ENCODE results near the gene CPZ. TPM values are rescaled to one million over a fixed set of nuclear protein-coding genes. Genes with fewer than 3 reads are reported as not detected.

The CPZ gene
- polyA plus RNA-seq, 3 donors: not detected

GRCh38 chr4:8666581-8666980, 74.0 kb downstream of the CPZ start:
- no peak overlapping the region for H3K4me2 ChIP-seq (replicated peaks; ENCODE audit: extremely low read depth, low read length, poor library complexity, severe bottlenecking)
- WGBS (ENCODE audit: insufficient coverage): no CpG with 5 or more reads among the region's 6 CpGs
- Mint-ChIP-seq H3K4me3 (no peak overlapping the region), H3K27ac (no peak overlapping the region), H3K36me3 (no peaks in the 10 kb centered on the region), H3K27me3 (ENCODE audit: low read depth in 3 of 3) (peaks cover 2 to 9% (median 5%) of the 10 kb centered on the region in 3 donors), H3K4me1 (no peaks in the 10 kb centered on the region), H3K9me3 (no peaks in the 10 kb centered on the region)
- no peaks in the 10 kb centered on the region for H3K79me2 ChIP-seq (ENCODE audit: insufficient read depth, low read length)
- H3K36me3 ChIP-seq (replicated peaks in 1 of 2; ENCODE audit: control insufficient read depth in 1 of 2, insufficient read depth in 2 of 2, low read length in 2 of 2): no peaks in the 10 kb centered on the region
- no peak overlapping the region for H2AFZ ChIP-seq (ENCODE audit: insufficient read depth, low read depth, low read length, poor library complexity, severe bottlenecking)
- H3K27ac ChIP-seq (ENCODE audit: low read depth in 1 of 2, low read length in 2 of 2): no peak overlapping the region
- H3K4me1 ChIP-seq (ENCODE audit: control insufficient read depth in 1 of 2, insufficient read depth in 2 of 2, low read length in 2 of 2): no peaks in the 10 kb centered on the region
- no peak for TF ChIP-seq CTCF (IDR thresholded peaks at IDR 0.05)
- intact Hi-C loops (cut with micrococcal nuclease): no loop called here
- H4K20me1 ChIP-seq (ENCODE audit: insufficient read depth, low read length): no peaks in the 10 kb centered on the region
- no peaks in the 10 kb centered on the region for H3K27me3 ChIP-seq (ENCODE audit: control insufficient read depth in 2 of 2, insufficient read depth in 2 of 2, low read length in 2 of 2)
- H3K9ac ChIP-seq (ENCODE audit: insufficient read depth, low read length, poor library complexity, severe bottlenecking): no peak overlapping the region
- H3K4me3 ChIP-seq (replicated peaks in 1 of 3; ENCODE audit: low read depth in 2 of 3, low read length in 3 of 3): no peak overlapping the region
- no peaks in the 10 kb centered on the region for H3K9me3 ChIP-seq (replicated peaks in 1 of 2; ENCODE audit: control insufficient read depth in 1 of 2, insufficient read depth in 1 of 2, low read length in 2 of 2)
- DNase-seq: no peak

Other genes starting within 250 kb of the CPZ start
- 10 to 100 TPM in 2 of 3 donors, 1 to 10 TPM in 1; 3.8 to 16.8 (median 13.3) TPM for gene ACOX3, start 152.0 kb upstream of the CPZ start, polyA plus RNA-seq
- gene TRMT44, start 152.0 kb upstream of the CPZ start, polyA plus RNA-seq: 1 to 10 TPM; 4.9 to 7.5 (median 6.6) TPM
- not detected for gene GPR78, start 12.4 kb upstream of the CPZ start, polyA plus RNA-seq